HG03108 (cell line): Measurements from ENCODE around the gene TCF12.
"Not testable (repeated sequence)": the region's sequence is repeated elsewhere in the genome, so short reads cannot be mapped to it uniquely, and the experiment has no call there.

Experiments
- ATAC-seq: cut with Tn5 transposase; IDR thresholded peaks from one replicate; pipeline ENCODE4 v1.9.1; 2021; ENCODE audit warnings: moderate library complexity; ENCODE audit not compliant: unreplicated experiment

The TCF12 gene

DNA sequence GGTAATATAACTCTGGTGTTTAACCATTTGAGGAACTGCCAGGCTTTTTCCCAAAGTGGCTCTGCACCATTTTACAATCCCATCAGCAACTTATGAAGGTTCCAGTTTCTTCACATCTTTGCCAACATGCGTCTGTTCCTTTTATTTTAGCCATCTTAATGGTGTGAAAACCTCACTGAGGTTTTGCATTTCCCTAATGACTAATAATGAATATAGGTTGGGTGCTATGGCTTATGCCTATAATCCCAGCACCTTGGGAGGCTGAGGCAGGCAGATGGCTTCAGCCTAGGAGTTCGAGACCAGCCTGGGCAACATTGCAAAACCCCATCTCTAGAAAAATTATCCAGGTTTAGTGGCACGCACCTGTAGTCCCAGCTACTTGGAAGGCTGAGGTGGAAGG lies 210.6 kb downstream of the TCF12 start:
- ATAC-seq = no peak

DNA sequence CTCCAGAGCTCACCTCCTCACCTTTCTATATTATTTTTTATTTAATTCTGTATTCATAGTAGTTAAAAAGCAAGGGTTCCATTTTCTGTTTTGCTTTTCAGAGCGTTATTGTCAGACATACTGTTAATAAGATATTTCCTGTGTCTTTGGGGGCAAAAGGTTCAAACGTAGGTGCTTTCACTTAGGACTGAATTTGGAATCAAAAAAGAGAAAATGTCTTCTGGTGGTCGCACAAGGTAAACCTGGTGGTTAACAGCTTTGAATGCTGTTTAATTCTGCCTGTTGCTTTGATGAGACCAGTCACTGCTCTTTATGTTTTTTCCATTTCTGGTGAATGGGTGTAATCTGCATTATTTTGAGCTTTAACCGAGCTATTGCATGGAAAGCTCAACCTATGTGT lies 212.5 kb downstream of the TCF12 start:
- ATAC-seq = no peak

DNA sequence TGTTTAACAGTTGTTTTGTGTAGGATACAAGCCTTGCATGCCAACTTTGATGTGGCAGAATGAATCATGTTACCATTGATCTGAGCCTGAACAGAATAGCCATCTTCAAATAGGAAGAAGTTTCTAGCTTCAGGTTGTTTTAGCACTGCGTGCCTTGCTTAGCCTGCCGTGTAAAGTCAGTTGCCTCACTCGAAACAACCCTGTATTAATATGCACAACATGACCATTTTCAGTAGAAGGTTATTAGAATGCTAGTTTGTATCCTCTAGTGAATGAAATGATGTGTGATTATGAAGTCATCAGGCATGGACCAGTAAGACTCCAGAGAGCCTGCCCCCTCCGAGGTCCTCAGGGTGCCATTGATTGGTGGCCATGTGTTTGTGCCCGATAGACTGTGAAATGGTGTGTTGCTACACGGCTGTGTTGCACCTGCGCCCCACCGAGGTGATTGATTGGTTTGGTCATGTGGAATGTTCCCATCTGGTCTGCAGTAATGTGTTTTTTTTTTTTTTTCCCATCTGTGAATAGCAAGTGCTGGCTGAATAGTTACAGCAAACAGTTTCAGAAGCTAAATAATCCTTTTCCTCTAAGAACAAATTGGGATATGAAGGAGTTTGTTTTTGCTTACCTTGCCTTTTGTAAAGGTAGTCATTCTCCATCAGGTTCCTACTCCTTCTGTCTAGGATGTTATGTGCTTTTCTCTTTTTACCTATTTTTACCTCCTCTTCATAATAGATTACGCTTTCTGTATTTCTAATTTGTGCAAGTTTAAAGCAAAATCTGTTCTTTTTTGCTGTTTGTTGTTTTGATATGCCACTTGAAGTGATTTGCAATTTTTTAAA lies 214.9 kb downstream of the TCF12 start:
- ATAC-seq = no peak

DNA sequence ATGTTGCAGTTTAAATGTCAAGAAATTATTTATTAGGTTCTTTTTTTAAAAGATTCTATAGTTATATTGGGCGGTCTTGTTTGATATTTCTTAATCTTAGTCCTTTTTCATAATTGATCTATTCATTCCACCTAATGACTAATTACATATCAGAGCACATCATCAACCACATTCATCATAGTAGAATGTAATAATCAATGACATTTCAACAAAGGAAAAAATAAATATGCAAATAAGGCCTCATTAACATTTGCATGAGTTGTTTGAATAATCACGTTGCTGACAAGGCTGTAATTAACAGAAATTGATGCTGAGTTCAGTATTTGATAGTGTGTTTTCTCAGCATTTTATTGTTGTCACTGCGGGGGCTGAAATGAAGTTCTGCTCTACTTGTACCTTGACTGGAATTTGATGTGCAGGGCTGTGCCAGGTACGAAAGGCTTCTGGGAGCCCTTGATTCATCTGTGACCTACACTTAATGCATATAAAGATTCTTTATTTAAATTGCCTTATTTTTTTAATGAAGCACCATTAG lies 215.7 kb downstream of the TCF12 start:
- ATAC-seq = no peak

DNA sequence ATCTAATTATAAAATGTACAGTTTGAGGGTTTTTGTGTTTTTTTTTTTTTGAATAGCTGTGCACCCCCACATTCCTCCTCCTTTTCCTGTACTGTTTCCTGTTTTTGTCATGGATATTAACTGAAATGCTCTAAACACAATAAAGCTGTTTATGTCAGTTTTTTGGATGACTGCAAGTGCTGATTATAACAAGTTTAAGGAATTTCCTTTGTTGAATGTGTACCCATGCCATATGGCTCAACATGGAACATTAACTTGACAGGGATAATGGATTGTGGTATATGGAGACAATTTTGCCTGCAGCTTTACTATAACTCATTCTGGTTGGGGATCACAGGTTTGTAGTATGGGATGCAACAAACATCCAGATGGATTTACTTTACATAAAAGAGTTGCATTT lies 216.4 kb downstream of the TCF12 start:
- no peak for ATAC-seq

DNA sequence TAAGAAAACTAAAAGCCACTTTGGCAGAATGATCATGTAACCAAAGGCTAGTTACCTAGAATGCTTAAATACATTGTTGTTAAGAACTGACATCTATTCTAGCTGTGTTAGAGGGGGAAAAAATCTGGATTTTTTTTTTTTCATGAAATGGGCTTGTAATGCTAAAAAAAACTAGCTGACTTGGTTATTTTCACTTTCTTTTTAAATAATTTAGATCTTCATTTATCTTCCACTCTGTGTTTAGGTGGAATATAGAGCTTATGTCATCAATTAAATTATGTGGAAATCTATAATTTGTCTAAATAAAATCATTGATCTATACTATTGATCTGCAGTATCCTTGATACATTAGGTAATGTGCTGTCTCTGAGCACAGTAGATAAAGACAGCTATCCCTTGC lies 217.4 kb downstream of the TCF12 start:
- no peak for ATAC-seq

DNA sequence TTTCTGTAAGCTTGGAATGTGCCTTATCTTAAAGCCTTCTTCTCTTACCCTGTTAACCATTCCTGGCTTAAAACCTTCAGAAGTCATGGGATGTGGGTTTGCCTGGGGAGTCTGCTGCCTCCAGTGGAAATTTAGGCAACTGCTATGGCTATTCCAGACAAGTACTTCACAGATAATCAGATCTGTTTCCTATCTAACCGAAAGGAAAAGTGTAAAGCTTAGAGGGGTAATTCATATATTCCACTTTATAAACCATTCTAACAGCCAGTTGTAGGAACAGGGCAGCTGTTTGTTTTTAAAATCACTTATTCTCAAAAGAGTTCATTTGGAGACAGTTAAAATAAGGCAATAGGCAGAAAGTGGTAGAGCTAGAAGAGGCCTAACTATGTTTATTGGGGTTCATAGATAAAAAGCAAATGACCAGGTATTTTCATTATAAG lies 219.9 kb downstream of the TCF12 start:
- no peak for ATAC-seq

DNA sequence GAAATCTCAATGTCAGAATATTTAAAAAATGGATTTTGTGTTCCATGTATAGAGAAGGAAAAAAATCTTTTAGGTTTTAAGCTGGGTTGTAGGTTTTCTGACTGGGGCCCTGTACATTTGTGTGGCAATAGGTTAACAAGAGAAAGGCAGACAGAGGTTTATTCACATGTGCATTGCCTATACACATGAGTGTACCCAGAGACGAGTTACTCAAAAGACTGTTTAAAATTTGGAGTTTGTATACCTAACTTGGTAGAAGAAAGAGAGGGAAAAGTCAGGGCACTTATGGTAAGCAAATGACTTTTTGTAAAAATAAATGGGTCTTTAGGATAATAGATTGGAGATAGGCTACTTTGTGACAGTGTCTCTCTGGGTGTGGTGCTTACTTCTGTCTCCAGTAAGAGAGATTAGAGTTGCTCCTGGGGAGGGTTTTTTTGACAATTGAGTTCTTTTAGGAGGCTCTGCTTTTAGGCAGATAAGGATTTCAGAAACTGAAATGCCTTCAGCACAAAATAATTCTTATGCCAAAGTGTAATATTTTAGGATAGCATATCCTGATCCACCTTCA lies 225.2 kb downstream of the TCF12 start:
- ATAC-seq = no peak

DNA sequence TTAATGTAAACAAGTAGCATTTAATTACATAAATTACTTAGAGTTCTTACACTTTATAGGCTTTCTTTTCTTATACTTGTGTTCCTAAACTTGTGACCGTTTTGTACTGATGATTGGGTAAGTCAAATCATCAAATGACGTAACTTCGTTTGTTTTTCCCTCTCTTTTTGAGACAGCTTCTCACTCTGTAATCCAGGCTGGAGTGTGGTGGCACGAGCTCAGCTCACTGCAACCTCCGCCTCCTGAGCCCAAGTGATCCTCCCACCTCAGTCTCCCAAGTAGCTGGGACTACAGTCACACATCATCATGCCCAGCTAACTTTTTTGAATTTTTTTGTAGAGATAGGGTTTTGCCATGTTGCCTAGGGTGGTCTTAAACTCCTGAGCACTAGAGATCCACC lies 226.0 kb downstream of the TCF12 start:
- no peak for ATAC-seq

DNA sequence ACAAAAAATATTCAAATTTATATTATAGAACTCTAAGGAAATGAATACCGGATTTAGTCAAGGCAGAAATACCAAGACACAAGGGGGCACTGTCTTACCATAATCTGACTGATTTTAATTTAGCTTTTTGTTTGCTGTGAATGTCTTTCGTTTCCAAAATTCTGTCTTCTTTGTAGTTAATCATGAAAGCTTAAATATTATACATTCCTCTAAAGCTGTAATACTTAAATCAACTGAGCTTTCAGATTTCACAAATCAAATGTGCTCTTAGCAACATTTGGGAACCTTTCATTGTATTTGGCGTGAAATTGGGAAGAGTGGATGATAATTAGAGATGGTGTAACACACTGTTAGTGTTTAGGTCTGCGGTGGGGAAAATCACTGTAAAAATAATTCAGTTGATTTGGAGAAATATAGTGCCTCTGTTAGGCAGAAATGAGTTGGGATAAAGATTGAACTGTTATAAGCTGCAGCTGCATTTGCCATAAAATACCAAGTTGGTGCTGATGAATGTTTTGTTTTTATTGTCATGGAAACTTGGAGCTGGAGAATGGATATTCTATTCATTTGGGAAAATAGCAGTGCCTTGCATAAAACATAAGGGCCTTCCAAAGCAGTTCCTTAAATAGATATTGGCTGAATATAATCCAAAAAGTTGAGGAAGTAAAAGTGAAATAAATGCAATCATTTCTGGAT lies 228.2 kb downstream of the TCF12 start:
- no peak for ATAC-seq

DNA sequence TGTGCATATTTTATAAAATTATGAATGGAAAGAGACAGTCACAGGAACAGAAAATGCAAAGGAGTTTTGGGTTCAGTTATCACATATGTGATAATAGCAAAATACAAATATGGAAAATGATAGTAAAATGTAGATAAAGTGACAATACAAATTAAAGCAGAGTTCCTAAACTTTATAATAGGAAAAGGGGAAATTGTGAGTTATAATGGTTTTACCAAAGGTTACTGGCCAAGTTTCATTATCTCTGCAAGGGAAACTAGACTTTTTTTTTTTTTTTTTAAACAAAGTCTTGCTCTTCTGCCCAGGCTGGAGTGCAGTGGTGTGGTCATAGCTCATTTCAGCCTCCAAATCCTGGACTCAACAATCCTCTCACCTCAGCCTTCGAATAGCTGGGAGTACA lies 229.2 kb downstream of the TCF12 start:
- ATAC-seq = no peak

DNA sequence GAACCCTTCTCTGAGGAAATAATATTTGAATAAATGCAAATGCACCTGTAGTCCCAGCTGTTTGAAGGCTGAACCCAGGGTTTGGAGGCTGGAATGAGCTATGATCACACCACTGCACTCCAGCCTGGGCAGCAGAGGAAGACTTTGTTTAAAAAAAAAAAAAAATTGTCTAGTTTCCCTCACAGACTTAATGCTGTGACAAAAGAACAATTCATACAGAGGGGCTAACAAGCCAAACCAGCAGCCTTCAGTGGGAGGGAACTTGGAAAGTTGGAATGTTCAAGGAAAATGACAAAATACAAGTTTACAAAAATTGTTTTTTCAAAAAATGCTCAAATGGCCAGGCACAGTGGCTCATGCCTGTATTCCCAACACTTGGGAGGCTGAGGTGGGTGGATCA lies 229.8 kb downstream of the TCF12 start:
- ATAC-seq = no peak

DNA sequence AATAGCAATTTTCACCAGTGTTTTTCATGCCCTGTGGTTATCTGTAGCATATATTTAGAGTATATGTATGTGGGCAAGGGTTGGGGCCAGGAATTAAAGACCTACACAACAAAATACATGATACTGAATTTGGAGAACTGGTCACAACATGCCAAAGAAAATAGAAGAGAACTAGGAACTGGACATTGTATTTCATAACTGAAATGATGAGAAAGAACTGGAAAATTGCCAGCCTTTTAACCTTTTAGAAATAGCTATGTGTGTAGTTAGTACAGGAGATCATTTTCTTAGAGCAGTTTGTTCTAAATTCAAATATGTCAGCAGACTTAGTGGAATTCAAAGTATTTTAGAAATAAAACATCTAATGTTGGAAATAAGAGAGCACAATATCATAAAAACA lies 230.8 kb downstream of the TCF12 start:
- no peak for ATAC-seq

DNA sequence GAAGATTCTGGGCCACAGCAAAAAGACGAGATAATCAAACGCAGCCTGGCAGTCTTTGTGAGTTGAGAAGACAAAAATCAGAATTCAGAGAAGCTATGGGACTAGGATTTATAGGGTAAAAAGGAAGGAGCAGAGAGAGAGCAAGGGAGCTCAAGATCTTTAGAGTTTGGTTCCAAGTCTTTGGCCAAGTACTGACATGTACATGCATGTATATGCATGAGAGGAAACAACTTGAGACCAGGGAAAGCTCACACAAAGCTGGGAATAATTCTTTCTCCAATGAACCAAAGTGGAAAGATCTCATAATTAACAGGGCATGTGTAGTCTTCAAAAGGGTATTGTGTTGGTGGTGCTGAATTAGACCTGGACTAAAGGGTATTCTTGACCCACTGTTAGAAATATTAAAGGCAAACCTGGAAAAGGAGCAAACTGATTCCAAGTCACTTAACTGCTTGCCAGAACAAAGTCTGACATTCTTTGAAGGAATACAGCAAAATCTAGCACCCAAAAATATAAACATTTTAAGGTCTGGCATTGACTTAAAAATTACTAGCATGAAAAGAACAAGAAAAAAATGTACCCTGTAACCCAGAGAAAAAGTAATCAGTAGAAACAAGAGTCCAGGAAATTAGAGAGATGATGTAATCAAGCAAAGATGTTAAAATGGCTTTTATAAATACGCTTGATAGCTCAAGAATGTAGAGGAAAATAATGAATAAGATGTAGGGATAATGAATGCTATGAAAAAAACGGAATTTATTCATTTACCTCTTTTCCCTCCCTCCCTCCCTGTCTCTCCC lies 231.8 kb downstream of the TCF12 start:
- ATAC-seq = no peak

DNA sequence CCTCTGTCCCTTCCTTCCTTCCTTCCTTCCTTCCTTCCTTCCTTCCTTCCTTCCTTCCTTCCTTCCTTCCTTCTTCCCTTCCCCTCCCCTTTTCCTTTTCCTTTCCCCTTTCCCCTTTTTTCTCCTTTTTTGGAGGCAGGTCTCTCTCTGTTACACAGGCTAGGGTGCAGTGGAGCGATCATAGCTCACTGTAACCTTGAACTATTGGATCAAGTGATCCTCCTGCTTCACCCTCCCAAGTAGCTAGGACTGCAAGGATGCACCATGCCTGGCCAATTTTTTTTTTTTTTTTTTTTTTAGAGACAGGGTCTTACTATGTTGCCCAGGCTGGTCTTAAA lies 232.4 kb downstream of the TCF12 start:
- ATAC-seq = not testable (repeated sequence)

DNA sequence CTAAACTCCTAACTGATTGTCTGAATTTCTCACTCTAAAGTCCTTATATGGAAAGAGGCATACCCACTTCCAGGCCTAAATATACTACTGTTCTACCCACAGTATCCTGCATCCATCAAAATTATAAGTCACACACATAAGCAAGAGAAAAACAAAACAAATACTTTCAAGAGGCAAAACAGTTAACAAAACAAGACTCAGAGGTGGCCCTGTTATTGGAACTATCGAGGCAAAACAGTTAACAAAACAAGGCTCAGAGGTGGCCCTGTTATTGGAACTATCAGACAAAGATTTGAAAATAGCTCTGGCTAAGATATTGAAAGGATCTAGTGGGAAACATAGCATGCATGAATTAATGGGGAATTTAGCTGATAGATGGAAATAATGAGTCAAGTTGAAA lies 233.7 kb downstream of the TCF12 start:
- ATAC-seq = no peak

DNA sequence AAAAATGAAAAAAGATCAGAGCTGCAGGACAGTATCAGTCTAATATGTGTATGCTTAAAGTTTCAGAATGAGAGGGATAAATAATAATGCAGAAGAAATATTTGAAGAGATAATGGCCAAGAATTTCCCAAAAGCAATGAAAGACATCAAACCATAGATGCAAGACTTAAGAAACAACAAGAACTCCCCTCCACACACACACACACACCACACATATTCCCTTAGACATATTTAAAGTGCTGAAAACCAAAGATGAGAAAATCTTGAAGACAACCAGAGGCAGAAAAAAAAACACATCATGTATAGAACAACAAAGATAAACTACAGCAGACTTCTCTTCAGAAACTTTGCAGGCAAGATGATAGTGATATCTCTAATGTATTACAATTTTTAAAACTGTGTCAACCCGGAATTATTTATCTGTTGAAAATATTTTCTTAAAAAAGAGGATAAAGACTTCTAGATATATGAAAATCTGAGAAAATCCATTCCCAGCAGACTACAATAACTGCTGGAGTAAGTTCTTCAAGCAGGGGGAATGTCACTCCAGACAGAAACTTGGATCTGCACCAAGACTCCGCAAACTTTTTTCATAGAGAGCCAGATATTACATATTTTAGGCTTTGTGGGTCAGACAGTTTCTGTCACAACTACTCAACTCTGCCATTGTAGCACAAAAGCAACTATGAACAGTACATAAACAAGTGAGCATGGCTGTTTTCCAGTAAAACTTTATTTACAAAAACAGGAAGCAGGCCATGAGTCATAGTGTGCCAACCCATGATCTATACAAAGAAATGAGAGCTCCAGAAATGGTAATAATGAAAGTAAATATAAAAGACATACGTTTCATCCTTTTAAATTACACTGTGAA lies 234.5 kb downstream of the TCF12 start:
- ATAC-seq = no peak

DNA sequence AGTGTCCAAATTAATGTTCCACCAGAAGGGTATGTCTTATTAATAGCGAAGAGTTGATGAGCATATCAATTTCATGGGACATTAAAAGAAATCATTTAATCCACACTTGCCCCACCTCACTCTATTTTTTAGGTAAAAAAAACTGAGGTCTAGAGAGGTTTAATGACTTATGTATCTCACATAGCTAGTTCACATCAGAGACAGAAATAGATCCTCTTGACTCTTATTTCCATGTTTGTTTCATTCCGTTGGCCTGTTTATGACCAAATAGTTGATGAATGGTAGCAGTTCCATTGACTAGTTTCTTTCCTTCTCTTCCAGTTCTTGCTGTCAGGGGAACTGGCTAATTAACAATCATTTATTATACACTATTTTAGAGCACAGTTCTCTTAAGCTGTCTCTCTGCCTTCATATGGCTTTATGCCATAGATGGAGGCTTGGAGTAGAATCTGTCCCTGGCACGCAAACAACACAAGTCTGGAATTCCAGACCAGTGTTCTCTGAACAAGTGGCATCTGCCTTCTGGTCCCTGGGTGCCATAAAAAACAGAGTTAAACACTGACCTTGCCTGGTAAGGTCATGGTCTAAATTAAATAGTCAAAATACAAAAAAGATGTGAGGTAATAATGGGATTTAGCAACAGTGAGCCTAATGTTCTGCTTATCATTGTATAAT lies 237.9 kb downstream of the TCF12 start:
- no peak for ATAC-seq

DNA sequence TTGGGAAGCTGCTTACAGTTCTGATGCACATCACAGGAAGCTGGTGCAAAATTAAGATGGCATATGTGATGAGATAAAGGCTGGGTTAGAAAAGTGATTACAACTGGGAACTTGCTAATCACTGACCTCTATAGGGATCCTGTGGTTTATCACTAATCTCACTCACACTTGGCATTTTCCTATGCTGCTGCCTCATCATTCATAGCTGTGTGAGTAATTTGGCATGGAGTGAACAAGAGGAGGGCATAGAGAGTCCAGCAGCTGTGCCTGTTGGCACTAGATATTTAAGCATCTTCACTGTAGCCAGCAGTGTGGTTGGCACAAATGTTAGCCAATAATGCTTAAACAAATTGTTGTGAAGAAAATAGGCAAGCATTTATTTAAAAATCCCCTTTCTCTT lies 240.1 kb downstream of the TCF12 start:
- ATAC-seq = no peak
